HL-60 (cell line): ENCODE measurements around the gene DHRS7B.

ENCODE experiments used
- DNase-seq, 2 experiments: peaks; one replicate each; pipeline ENCODE4 v3.0.0-alpha.2; 2010 to 2020; ENCODE audit warnings: low read depth in 1 of 2, low spot score in 1 of 2
- H3K27ac ChIP-seq: fragments of 250-450 bp; sonication (Bioruptor Pico); replicated peaks from 2 replicates; pipeline ENCODE4 v1.5.1; 2020; ENCODE audit warnings: mild to moderate bottlenecking, moderate library complexity
- H3K27me3 ChIP-seq: fragments of 250-450 bp; sonication (Bioruptor Pico); 2 replicates; pipeline ENCODE4 v1.5.1; 2021; ENCODE audit warnings: mild to moderate bottlenecking, moderate library complexity; ENCODE audit not compliant: insufficient read depth, poor library complexity, severe bottlenecking
- H3K4me3 ChIP-seq: replicated peaks from 2 replicates; pipeline ENCODE4 v1.5.1; 2011; ENCODE audit warnings: mild to moderate bottlenecking, control low read depth, low read length; ENCODE audit not compliant: insufficient read depth
- GABPA ChIP-seq: IDR thresholded peaks from 2 replicates; pipeline ENCODE4 v1.6.1; 2012; ENCODE audit warnings: low read depth
- POLR2AphosphoS5 ChIP-seq: IDR thresholded peaks from 2 replicates; pipeline ENCODE4 v1.6.1; 2012; ENCODE audit warnings: low read depth
- SPI1 ChIP-seq: IDR thresholded peaks from 2 replicates; pipeline ENCODE4 v1.6.1; 2012; ENCODE audit warnings: low read depth, mild to moderate bottlenecking, borderline replicate concordance
- TF ChIP-seq, protein P1 (sequence below): IDR thresholded peaks from 2 replicates; pipeline ENCODE4 v1.6.1; 2012; ENCODE audit warnings: low read depth; ENCODE audit not compliant: insufficient replicate concordance
- TF ChIP-seq, protein P2 (sequence below): IDR thresholded peaks from one replicate; pipeline ENCODE4 v1.5.1; 2011; ENCODE audit warnings: low read length, control low read depth, inconsistent platforms; ENCODE audit not compliant: insufficient read depth

The DHRS7B gene

DNA sequence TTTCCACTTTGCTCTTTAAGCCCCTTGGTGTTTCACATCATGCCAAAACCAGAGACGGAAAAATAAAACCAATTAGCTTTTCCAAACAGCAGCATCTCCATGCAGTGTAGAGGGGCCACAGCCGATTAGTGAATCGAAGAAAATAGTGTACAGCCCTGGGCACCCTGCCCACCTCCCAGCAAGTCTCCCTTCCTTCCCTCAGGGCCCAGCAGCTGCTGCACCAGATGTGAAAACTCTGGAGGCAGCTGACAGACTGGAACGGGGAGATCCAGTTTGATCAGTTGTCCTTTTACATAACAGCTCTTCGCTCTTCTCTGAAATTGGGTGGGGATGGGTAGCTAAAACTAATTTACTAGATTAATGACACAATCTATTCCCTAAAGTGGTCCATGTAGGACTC lies 67.9 kb downstream of the DHRS7B start:
- DNase-seq: no peak
- TF ChIP-seq GABPA: no peak
- TF ChIP-seq, protein P1, sequence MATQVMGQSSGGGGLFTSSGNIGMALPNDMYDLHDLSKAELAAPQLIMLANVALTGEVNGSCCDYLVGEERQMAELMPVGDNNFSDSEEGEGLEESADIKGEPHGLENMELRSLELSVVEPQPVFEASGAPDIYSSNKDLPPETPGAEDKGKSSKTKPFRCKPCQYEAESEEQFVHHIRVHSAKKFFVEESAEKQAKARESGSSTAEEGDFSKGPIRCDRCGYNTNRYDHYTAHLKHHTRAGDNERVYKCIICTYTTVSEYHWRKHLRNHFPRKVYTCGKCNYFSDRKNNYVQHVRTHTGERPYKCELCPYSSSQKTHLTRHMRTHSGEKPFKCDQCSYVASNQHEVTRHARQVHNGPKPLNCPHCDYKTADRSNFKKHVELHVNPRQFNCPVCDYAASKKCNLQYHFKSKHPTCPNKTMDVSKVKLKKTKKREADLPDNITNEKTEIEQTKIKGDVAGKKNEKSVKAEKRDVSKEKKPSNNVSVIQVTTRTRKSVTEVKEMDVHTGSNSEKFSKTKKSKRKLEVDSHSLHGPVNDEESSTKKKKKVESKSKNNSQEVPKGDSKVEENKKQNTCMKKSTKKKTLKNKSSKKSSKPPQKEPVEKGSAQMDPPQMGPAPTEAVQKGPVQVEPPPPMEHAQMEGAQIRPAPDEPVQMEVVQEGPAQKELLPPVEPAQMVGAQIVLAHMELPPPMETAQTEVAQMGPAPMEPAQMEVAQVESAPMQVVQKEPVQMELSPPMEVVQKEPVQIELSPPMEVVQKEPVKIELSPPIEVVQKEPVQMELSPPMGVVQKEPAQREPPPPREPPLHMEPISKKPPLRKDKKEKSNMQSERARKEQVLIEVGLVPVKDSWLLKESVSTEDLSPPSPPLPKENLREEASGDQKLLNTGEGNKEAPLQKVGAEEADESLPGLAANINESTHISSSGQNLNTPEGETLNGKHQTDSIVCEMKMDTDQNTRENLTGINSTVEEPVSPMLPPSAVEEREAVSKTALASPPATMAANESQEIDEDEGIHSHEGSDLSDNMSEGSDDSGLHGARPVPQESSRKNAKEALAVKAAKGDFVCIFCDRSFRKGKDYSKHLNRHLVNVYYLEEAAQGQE: no peak
- no peak for TF ChIP-seq POLR2AphosphoS5
- TF ChIP-seq, protein P2, sequence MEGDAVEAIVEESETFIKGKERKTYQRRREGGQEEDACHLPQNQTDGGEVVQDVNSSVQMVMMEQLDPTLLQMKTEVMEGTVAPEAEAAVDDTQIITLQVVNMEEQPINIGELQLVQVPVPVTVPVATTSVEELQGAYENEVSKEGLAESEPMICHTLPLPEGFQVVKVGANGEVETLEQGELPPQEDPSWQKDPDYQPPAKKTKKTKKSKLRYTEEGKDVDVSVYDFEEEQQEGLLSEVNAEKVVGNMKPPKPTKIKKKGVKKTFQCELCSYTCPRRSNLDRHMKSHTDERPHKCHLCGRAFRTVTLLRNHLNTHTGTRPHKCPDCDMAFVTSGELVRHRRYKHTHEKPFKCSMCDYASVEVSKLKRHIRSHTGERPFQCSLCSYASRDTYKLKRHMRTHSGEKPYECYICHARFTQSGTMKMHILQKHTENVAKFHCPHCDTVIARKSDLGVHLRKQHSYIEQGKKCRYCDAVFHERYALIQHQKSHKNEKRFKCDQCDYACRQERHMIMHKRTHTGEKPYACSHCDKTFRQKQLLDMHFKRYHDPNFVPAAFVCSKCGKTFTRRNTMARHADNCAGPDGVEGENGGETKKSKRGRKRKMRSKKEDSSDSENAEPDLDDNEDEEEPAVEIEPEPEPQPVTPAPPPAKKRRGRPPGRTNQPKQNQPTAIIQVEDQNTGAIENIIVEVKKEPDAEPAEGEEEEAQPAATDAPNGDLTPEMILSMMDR: no peak
- no peak overlapping the region for H3K27ac ChIP-seq
- H3K4me3 ChIP-seq: no peak overlapping the region
- no peaks in the 10 kb centered on the region for H3K27me3 ChIP-seq

DNA sequence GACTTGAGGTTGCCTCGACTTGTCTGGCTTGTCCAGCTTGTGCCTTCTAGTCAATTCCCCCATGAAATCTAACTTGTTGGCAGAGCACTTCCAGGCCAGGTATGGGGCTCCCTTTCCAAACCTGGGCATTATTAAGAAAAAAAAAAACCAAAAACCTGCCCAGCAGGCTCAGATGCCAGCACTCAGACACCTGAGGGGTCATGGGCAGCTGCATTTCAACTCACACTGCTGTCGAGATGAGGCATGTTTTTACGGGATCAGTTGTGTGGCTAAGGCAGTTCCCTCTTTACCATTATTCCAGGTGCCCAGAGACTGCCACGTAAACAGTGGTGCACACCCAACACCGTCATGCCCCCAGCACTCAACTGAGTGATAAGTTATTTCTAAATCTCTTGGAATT lies 69.4 kb downstream of the DHRS7B start:
- TF ChIP-seq, protein P2: no peak
- TF ChIP-seq GABPA: no peak
- TF ChIP-seq, protein P1: no peak
- TF ChIP-seq SPI1: no peak
- TF ChIP-seq POLR2AphosphoS5: no peak
- H3K27ac ChIP-seq: no peak overlapping the region
- no peak for DNase-seq
- no peak overlapping the region for H3K4me3 ChIP-seq
- H3K27me3 ChIP-seq: no peaks in the 10 kb centered on the region

DNA sequence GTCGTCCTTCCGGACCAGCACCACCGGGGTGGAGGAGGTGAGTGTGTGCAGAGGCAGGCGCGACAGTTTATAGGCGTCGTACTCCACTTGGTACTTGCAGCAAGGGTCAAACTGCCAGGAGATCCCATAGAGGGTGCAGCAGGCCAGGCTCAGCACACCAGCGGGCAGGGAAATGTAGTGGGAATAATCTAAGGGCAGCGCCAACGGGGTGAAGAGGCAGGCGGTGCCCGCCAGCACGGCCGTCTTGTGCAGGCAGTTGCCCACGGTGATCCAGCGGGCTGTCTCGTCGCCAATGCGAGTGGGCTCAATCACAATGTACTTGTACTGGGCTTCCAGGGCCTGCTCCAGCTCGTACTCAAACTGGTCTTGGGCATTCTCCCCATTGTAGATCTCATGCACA lies 71.6 kb downstream of the DHRS7B start:
- no peak overlapping the region for H3K4me3 ChIP-seq
- TF ChIP-seq, protein P1: no peak
- TF ChIP-seq GABPA (no peak), POLR2AphosphoS5 (no peak), SPI1 (no peak)
- TF ChIP-seq, protein P2: no peak
- DNase-seq: no peak
- no peak overlapping the region for H3K27ac ChIP-seq
- no peaks in the 10 kb centered on the region for H3K27me3 ChIP-seq
